HL-60 (cell line): ENCODE data around the gene B3GAT3.
A peak's percentile ranks its signal among the peaks of the same experiment; 100 is the strongest.

Source experiments
- DNase-seq, 2 experiments: peaks; one replicate each; pipeline ENCODE4 v3.0.0-alpha.2; 2010 to 2020; ENCODE audit warnings: low read depth in 1 of 2, low spot score in 1 of 2
- H3K27ac ChIP-seq: fragments of 250-450 bp; sonication (Bioruptor Pico); replicated peaks from 2 replicates; pipeline ENCODE4 v1.5.1; 2020; ENCODE audit warnings: mild to moderate bottlenecking, moderate library complexity
- H3K27me3 ChIP-seq: fragments of 250-450 bp; sonication (Bioruptor Pico); 2 replicates; pipeline ENCODE4 v1.5.1; 2021; ENCODE audit warnings: mild to moderate bottlenecking, moderate library complexity; ENCODE audit not compliant: insufficient read depth, poor library complexity, severe bottlenecking
- H3K4me3 ChIP-seq: replicated peaks from 2 replicates; pipeline ENCODE4 v1.5.1; 2011; ENCODE audit warnings: mild to moderate bottlenecking, control low read depth, low read length; ENCODE audit not compliant: insufficient read depth
- CTCF ChIP-seq: IDR thresholded peaks from one replicate; pipeline ENCODE4 v1.5.1; 2011; ENCODE audit warnings: low read length, control low read depth, inconsistent platforms; ENCODE audit not compliant: insufficient read depth
- GABPA ChIP-seq: IDR thresholded peaks from 2 replicates; pipeline ENCODE4 v1.6.1; 2012; ENCODE audit warnings: low read depth
- POLR2AphosphoS5 ChIP-seq: IDR thresholded peaks from 2 replicates; pipeline ENCODE4 v1.6.1; 2012; ENCODE audit warnings: low read depth
- REST ChIP-seq: IDR thresholded peaks from 2 replicates; pipeline ENCODE4 v1.6.1; 2012; ENCODE audit warnings: low read depth; ENCODE audit not compliant: insufficient replicate concordance
- SPI1 ChIP-seq: IDR thresholded peaks from 2 replicates; pipeline ENCODE4 v1.6.1; 2012; ENCODE audit warnings: low read depth, mild to moderate bottlenecking, borderline replicate concordance

B3GAT3 gene

GRCh38 chr11:62610814-62611704 lies 10.7 kb downstream of the B3GAT3 start:
- Histone ChIP-seq H3K4me3 (peak overlapping the region; percentile 78), H3K27me3 (no peaks in the 10 kb centered on the region), H3K27ac (peak overlapping the region; percentile 63)
- no peak for DNase-seq
- TF ChIP-seq CTCF (no peak), POLR2AphosphoS5 (no peak), SPI1 (no peak), REST (no peak), GABPA (no peak)

GRCh38 chr11:62610403-62610802 lies 11.4 kb downstream of the B3GAT3 start:
- no peak for TF ChIP-seq GABPA
- TF ChIP-seq POLR2AphosphoS5, result no peak
- no peak for TF ChIP-seq REST
- TF ChIP-seq SPI1, result no peak
- TF ChIP-seq CTCF, result no peak
- Histone ChIP-seq H3K4me3 (no peak overlapping the region), H3K27ac (no peak overlapping the region), H3K27me3 (no peaks in the 10 kb centered on the region)
- DNase-seq, result no peak

GRCh38 chr11:62608776-62609175 lies 13.0 kb downstream of the B3GAT3 start:
- no peak overlapping the region for H3K27ac ChIP-seq
- H3K4me3 ChIP-seq, result no peak overlapping the region
- DNase-seq, result no peak
- no peak for TF ChIP-seq POLR2AphosphoS5
- TF ChIP-seq SPI1, result no peak
- no peak for TF ChIP-seq CTCF
- TF ChIP-seq GABPA, result no peak
- TF ChIP-seq REST, result no peak
- no peaks in the 10 kb centered on the region for H3K27me3 ChIP-seq
